Brain microvascular endothelial cell (primary cell): Measurements from ENCODE around the gene RIPK3.

Experiments
- DNase-seq: peaks from one replicate; pipeline ENCODE4 v3.0.0-alpha.2; 2020
- H3K27ac ChIP-seq: fragments of 250-450 bp; sonication (Bioruptor Pico); 2 replicates; pipeline ENCODE4 v1.5.1; 2020; ENCODE audit warnings: mild to moderate bottlenecking, moderate library complexity
- H3K27me3 ChIP-seq: fragments of 250-450 bp; sonication (Bioruptor Pico); replicated peaks from 2 replicates; pipeline ENCODE4 v1.5.1; 2020; ENCODE audit warnings: mild to moderate bottlenecking
- H3K36me3 ChIP-seq: fragments of 250-450 bp; sonication (Bioruptor Pico); replicated peaks from 2 replicates; pipeline ENCODE4 v1.5.1; 2020; ENCODE audit warnings: mild to moderate bottlenecking
- H3K4me3 ChIP-seq: 2 replicates; pipeline ENCODE4 v1.5.1; 2011; ENCODE audit warnings: low read depth, mild to moderate bottlenecking, control low read depth, low read length, moderate library complexity
- CTCF ChIP-seq: IDR thresholded peaks from 2 replicates; pipeline ENCODE4 v1.5.1; 2011; ENCODE audit warnings: low read depth, mild to moderate bottlenecking, moderate library complexity, low read length, control low read depth, inconsistent platforms; ENCODE audit errors: missing control alignments
- in situ Hi-C: cut with HindIII; loops from 2 replicates; pipeline ENCODE4 v1.10.0; 2017; ENCODE audit warnings: low sequenced_read_pairs, low pct_ligation_motif_present

Gene RIPK3

GRCh38 chr14:24293525-24293924, 46.3 kb downstream of the RIPK3 start:
- Histone ChIP-seq H3K27ac (no peak overlapping the region), H3K27me3 (no peaks in the 10 kb centered on the region), H3K4me3 (no peak overlapping the region), H3K36me3 (peaks cover 11% of the 10 kb centered on the region)
- in situ Hi-C loops: loop anchor here (10.0 kb wide), 1 partner anchor 49 kb away; the partner anchor contains the start of gene TINF2
- DNase-seq: no peak
- TF ChIP-seq CTCF: no peak

GRCh38 chr14:24292118-24292807, 47.5 kb downstream of the RIPK3 start:
- H3K27me3 ChIP-seq: no peaks in the 10 kb centered on the region
- TF ChIP-seq CTCF: no peak
- peaks cover 11% of the 10 kb centered on the region for H3K36me3 ChIP-seq
- DNase-seq: no peak
- no peak overlapping the region for H3K27ac ChIP-seq
- H3K4me3 ChIP-seq: no peak overlapping the region
- in situ Hi-C loops: loop anchor here (10.0 kb wide), 1 partner anchor 47 kb away; the partner anchor contains the start of gene TINF2

- DNase-seq: no peak
- Histone ChIP-seq H3K36me3 (peaks cover 11% of the 10 kb centered on the region), H3K27me3 (no peaks in the 10 kb centered on the region), H3K4me3 (no peak overlapping the region), H3K27ac (no peak overlapping the region)
- TF ChIP-seq CTCF: no peak
- in situ Hi-C loops: loop anchor here (10.0 kb wide), 1 partner anchor 47 kb away; the partner anchor contains the start of gene TINF2
Observed at GRCh38 chr14:24291446-24292117, 48.2 kb downstream of the RIPK3 start.

- in situ Hi-C loops: loop anchor here (10.0 kb wide), 1 partner anchor 46 kb away; the partner anchor contains the start of gene TINF2
- no peak for TF ChIP-seq CTCF
- Histone ChIP-seq H3K27ac (no peak overlapping the region), H3K36me3 (peaks cover 7% of the 10 kb centered on the region), H3K4me3 (no peak overlapping the region), H3K27me3 (no peaks in the 10 kb centered on the region)
- DNase-seq: no peak
Observed at GRCh38 chr14:24290746-24291145, 49.0 kb downstream of the RIPK3 start.

- Histone ChIP-seq H3K27ac (no peak overlapping the region), H3K36me3 (peaks cover 5% of the 10 kb centered on the region), H3K27me3 (no peaks in the 10 kb centered on the region), H3K4me3 (no peak overlapping the region)
- TF ChIP-seq CTCF: no peak
- in situ Hi-C loops: loop anchor here (10.0 kb wide), 1 partner anchor 45 kb away; the partner anchor contains the start of gene TINF2
- DNase-seq: no peak
Observed at GRCh38 chr14:24289649-24290280, 50.0 kb downstream of the RIPK3 start.
